IPS-15b (cell line): ENCODE data around the gene CCDC18.

Experiments
- H3K27me3 ChIP-seq: one replicate; pipeline ENCODE4 v1.6.1; 2013; ENCODE audit warnings: low read length; ENCODE audit not compliant: control insufficient read depth, insufficient read depth
- H3K36me3 ChIP-seq: one replicate; pipeline ENCODE4 v1.6.1; 2013; ENCODE audit warnings: low read length; ENCODE audit not compliant: control insufficient read depth, insufficient read depth
- H3K4me1 ChIP-seq: one replicate; pipeline ENCODE4 v1.6.1; 2013; ENCODE audit warnings: mild to moderate bottlenecking, low read length; ENCODE audit not compliant: control insufficient read depth, insufficient read depth
- H3K4me3 ChIP-seq: one replicate; pipeline ENCODE4 v1.5.1; 2013; ENCODE audit warnings: low read depth, low read length
- H3K9ac ChIP-seq: one replicate; pipeline ENCODE4 v1.6.1; 2013; ENCODE audit warnings: low read depth, mild to moderate bottlenecking, low read length
- H3K9me3 ChIP-seq: one replicate; pipeline ENCODE4 v1.6.1; 2013; ENCODE audit warnings: mild to moderate bottlenecking, low read length; ENCODE audit not compliant: control insufficient read depth, insufficient read depth

The CCDC18 gene, protein sequence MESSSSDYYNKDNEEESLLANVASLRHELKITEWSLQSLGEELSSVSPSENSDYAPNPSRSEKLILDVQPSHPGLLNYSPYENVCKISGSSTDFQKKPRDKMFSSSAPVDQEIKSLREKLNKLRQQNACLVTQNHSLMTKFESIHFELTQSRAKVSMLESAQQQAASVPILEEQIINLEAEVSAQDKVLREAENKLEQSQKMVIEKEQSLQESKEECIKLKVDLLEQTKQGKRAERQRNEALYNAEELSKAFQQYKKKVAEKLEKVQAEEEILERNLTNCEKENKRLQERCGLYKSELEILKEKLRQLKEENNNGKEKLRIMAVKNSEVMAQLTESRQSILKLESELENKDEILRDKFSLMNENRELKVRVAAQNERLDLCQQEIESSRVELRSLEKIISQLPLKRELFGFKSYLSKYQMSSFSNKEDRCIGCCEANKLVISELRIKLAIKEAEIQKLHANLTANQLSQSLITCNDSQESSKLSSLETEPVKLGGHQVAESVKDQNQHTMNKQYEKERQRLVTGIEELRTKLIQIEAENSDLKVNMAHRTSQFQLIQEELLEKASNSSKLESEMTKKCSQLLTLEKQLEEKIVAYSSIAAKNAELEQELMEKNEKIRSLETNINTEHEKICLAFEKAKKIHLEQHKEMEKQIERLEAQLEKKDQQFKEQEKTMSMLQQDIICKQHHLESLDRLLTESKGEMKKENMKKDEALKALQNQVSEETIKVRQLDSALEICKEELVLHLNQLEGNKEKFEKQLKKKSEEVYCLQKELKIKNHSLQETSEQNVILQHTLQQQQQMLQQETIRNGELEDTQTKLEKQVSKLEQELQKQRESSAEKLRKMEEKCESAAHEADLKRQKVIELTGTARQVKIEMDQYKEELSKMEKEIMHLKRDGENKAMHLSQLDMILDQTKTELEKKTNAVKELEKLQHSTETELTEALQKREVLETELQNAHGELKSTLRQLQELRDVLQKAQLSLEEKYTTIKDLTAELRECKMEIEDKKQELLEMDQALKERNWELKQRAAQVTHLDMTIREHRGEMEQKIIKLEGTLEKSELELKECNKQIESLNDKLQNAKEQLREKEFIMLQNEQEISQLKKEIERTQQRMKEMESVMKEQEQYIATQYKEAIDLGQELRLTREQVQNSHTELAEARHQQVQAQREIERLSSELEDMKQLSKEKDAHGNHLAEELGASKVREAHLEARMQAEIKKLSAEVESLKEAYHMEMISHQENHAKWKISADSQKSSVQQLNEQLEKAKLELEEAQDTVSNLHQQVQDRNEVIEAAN (N-terminal part only)

DNA sequence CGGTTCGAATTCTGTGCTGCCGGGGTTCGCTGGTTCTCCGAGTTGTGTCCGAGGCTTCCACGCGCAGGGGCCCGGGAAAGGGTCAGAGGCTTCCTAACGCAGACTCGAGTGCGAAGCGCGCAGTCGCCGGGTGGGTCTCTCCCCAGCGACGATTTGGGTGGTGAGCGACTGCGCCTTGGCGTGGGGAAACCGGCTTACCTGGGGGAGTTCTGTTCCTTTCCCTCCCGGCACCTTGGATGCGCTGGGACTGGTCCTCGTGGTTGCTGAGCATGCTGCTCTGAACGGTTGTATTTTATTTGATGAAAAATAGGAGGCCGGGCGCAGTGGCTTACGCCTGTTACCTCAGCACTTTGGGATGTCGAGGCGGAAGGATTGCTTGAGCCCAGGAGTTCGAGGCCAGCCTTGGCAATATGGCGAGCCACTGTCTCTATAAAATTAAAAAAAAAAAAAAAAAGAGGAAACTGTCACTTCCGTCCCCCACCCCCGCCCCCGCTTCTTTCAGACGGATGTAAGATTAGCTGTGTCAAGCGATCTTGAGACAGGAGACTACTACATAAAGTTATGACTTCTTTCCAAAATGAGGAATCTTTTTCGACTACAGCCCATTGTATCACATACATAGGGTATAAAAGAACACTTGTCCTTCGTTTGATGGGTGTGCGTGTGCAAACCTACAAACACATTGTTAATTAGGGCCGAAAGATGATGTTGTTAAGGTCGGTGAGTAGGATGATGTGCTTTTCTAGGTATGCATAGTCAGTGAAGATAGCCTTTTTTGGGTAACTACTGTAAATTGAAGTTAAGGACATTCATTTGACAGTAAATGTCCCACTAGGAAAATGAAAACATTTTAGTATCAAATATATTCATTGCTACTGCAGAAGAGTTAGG is at the start of gene CCDC18:
TSS of gene CCDC18 (plus strand) at position 2 of the 891 bp plus-strand sequence. CDS start 2,638 bp downstream, outside the sequence.
- Histone ChIP-seq H3K9ac (peak within 1 kb of the TSS; percentile 74), H3K4me1 (peaks cover 6% of the 10 kb centered on the region), H3K27me3 (no peaks in the 10 kb centered on the region), H3K4me3 (peak within 1 kb of the TSS; percentile 97), H3K9me3 (no peaks in the 10 kb centered on the region), H3K36me3 (no peaks in the 10 kb centered on the region)

DNA sequence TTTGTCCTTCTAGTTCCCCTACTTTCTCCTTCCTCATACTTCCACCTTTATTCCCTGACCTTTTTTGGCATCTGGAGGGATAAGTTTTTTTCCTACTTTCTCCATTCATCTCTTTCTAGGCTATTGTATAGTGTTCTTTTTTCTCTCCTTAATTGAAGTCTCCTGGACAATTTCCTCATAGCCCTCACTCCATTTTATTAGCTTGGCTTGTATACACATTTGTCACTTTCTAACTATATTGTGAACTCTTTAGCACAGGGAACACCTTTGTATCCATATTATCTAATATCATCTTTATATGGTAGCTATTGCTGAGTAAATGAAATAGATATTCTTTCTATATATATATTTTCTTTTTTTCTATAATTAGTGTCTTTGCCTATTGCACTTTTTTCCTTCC is 47.9 kb upstream of the CCDC18 start:
- Histone ChIP-seq H3K9me3 (no peaks in the 10 kb centered on the region), H3K4me3 (no peak overlapping the region), H3K4me1 (no peaks in the 10 kb centered on the region), H3K36me3 (peaks cover 10% of the 10 kb centered on the region), H3K9ac (no peak overlapping the region), H3K27me3 (no peaks in the 10 kb centered on the region)

DNA sequence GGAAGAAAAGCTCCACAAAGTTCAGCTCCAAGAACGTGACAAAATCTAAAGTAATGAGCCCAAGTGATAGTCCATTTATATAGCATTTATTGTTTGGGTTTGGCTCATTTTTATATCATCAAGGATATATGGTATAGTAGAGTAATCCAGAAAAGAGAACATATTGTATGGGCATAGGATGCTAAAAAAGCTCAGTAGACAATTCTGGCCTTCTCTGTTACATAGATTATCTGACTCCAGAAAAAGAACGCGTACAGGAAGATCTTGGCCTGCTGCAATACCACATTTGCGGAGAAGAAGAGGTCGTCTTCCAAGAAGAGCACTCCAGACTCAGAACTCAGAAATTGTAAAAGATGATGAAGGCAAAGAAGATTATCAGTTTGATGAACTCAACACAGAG is 44.1 kb upstream of the CCDC18 start:
- Histone ChIP-seq H3K9me3 (no peaks in the 10 kb centered on the region), H3K4me3 (no peak overlapping the region), H3K9ac (no peak overlapping the region), H3K36me3 (peaks cover 10% of the 10 kb centered on the region), H3K4me1 (no peaks in the 10 kb centered on the region), H3K27me3 (no peaks in the 10 kb centered on the region)

DNA sequence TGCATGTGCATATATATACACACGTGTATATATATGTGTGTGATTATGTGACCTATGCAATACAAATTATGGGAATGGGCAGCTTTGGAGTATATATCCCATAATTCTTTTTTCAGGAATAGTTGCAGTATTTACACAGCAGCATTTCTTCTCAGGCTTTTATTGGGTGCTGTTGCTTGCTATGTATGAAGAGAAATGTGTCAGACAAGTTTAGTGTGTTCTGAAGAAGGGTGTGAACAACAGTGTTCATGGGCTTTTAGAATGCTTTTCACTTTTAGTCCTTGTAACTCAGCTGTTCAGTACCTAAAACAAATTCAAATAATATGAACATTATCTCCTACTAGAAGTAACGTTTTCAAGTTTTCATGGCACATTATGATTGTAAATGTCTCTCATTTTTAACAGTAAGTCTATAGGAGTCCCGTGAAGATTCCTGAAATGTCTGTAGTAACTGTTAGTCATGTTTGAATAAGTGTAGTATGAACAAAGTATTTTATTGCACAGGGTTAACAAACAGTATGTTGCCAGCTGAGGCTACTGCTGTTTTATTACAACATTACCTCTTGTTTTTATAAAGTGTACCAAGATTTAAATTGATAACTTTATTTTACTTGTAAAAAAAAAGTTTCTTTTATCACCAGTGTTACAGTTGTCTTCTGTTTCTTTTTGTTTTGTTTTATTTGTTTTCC is 42.8 kb upstream of the CCDC18 start:
- H3K9ac ChIP-seq, result no peak overlapping the region
- peaks cover 10% of the 10 kb centered on the region for H3K36me3 ChIP-seq
- H3K27me3 ChIP-seq, result no peaks in the 10 kb centered on the region
- no peaks in the 10 kb centered on the region for H3K9me3 ChIP-seq
- no peaks in the 10 kb centered on the region for H3K4me1 ChIP-seq
- H3K4me3 ChIP-seq, result no peak overlapping the region

DNA sequence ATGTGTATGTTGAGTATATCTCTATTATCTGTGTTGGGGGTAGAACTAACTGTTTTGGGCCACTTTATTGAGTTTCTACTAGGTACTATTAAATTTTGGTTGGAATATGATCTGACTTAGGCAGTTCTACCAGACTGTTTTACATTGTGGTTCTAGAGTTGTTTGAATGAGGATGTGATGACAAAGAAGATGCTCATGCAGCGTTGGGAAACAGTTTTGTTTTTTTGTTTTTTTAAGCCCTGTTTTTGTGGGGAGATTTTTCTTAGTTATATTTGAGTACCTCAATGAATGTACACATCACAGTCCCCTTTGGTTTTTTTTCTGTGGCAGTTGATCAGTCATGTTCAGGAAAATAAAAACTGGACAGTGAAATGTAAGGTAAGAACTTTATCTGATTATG is 40.4 kb upstream of the CCDC18 start:
- no peaks in the 10 kb centered on the region for H3K9me3 ChIP-seq
- peaks cover 10% of the 10 kb centered on the region for H3K36me3 ChIP-seq

DNA sequence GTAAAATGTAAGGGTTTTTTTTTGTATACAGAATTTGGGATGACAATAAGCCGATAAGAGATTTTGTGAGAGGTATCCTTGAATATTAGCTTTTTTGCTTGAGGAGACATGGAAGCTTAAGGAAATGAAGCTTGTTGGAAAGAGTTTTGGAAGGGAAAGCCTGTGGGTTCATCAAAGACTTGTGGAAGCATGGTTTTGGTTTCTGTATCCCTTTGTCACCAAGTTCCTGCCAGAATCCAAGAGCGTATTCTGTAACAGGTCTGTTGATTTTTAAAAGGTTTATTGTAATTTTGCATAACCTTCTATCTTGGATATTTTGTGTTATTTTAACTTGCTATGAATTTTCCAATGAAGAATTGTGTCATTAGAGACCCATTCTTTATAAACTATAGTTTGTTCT is 38.4 kb upstream of the CCDC18 start:
- no peaks in the 10 kb centered on the region for H3K36me3 ChIP-seq

More for the DNA sequence above, 40.4 kb upstream of the CCDC18 start:
- no peak overlapping the region for H3K4me3 ChIP-seq
- no peaks in the 10 kb centered on the region for H3K27me3 ChIP-seq
- H3K4me1 ChIP-seq, result no peaks in the 10 kb centered on the region
- no peak overlapping the region for H3K9ac ChIP-seq

DNA sequence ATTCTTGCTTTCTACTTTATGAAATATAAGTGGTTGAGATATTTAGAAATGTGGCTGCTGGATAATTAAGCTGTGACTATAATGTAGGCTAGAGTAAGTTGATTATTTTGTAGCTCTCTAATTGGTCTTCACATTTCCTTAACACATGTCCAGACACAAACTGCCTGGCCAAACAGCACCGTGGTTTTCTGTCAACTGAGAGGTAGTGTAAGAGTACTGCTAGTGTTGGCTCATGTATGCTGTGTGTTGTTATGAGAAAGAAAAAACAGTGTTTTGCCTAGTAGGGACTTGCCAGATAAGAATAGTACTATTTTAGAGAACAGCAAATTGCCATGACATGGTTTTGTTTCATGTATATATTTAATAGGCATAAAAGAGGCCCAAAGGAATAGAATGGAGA is 37.4 kb upstream of the CCDC18 start:
- Histone ChIP-seq H3K4me3 (no peak overlapping the region), H3K27me3 (no peaks in the 10 kb centered on the region), H3K9me3 (no peaks in the 10 kb centered on the region), H3K36me3 (no peaks in the 10 kb centered on the region), H3K4me1 (no peaks in the 10 kb centered on the region), H3K9ac (no peak overlapping the region)

More for the DNA sequence above, 38.4 kb upstream of the CCDC18 start:
- H3K4me3 ChIP-seq, result no peak overlapping the region
- no peaks in the 10 kb centered on the region for H3K9me3 ChIP-seq
- no peaks in the 10 kb centered on the region for H3K27me3 ChIP-seq
- no peaks in the 10 kb centered on the region for H3K4me1 ChIP-seq
- H3K9ac ChIP-seq, result no peak overlapping the region

DNA sequence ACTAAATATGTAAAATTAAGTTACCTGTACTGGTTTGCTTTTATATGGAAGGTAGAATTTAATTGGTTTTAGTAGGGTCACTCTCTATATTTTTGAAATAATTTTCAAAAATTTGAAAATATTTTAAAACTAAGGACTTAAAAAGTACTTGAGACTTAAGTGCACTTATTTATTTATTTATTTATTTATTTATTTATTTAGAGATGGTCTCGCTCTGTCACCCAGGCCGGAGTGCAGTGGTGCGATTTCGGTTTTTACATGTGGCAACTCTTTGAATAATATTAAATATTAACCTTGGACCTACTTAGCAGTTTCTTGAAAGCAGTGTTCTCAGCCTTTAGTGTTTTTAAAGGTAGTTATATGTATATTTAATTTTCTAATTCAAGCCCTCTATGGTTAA is 36.8 kb upstream of the CCDC18 start:
- no peak overlapping the region for H3K4me3 ChIP-seq
- H3K27me3 ChIP-seq, result no peaks in the 10 kb centered on the region
- no peaks in the 10 kb centered on the region for H3K9me3 ChIP-seq
- H3K36me3 ChIP-seq, result no peaks in the 10 kb centered on the region
- no peak overlapping the region for H3K9ac ChIP-seq
- no peaks in the 10 kb centered on the region for H3K4me1 ChIP-seq

DNA sequence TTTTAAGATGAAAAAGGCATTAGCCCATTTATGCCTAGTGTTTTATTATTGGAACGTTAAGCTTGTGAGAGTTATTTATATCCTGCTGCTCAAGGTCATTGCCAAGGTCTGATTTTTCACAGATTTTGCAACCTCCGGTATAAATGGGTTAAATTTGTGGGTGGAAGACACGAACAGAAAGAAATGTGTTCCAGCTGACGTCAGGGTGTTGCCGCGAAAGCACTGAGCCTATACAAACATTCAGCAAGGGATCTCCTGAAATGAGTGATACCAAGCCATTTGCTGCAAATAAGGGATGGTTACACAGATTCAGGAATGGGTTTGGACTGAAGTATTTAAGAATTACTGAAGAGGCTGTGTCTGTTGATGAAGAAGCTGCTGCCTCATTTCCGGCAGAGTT is 32.5 kb upstream of the CCDC18 start:
- Histone ChIP-seq H3K36me3 (no peaks in the 10 kb centered on the region), H3K4me1 (no peaks in the 10 kb centered on the region), H3K4me3 (no peak overlapping the region), H3K9me3 (no peaks in the 10 kb centered on the region), H3K27me3 (no peaks in the 10 kb centered on the region), H3K9ac (no peak overlapping the region)

DNA sequence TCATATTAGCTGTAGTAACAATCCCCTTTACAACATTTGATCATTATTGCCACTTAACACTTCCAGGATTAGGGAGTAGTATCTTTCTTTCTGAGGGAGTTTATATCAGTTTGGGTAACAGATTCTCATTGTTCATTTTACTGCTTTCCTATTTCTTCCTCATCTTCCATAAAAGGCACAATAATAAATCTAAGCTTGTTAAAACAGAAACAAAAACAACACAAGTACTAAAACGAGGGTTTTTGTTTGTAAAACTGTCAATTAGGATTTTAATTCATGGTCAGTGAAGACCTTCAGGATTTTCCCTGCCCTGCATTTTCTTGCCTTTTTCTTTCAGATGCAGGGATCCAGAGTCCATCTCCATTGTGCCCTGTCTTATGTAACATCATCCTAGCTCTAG is 29.8 kb upstream of the CCDC18 start:
- Histone ChIP-seq H3K36me3 (no peaks in the 10 kb centered on the region), H3K27me3 (no peaks in the 10 kb centered on the region)

More for the DNA sequence above, 29.8 kb upstream of the CCDC18 start:
- Histone ChIP-seq H3K9me3 (no peaks in the 10 kb centered on the region), H3K4me3 (no peak overlapping the region), H3K4me1 (no peaks in the 10 kb centered on the region), H3K9ac (no peak overlapping the region)
